H9 (cell line): ENCODE data around the gene MAD1L1. TPM values are rescaled to one million over a fixed set of nuclear protein-coding genes. Genes with fewer than 3 reads are reported as not detected.

ENCODE experiments used
- DNase-seq: peaks from one replicate; pipeline ENCODE4 v3.0.0-alpha.2; 2017
- H2AFZ ChIP-seq: one replicate; pipeline ENCODE4 v1.6.1; 2013; ENCODE audit warnings: mild to moderate bottlenecking, low read length, control low read depth, moderate library complexity
- H2AK5ac ChIP-seq: 2 replicates; pipeline ENCODE4 v1.6.1; 2013; ENCODE audit warnings: low read length, control low read depth, mixed read lengths; ENCODE audit not compliant: insufficient read length
- H2BK120ac ChIP-seq: one replicate; pipeline ENCODE4 v1.6.1; 2013; ENCODE audit warnings: low read depth, mild to moderate bottlenecking, low read length, control low read depth, inconsistent platforms; ENCODE audit not compliant: poor library complexity, severe bottlenecking
- H2BK12ac ChIP-seq: 2 replicates; pipeline ENCODE4 v1.6.1; 2013; ENCODE audit warnings: low read length, control low read depth, mixed read lengths, low read depth; ENCODE audit not compliant: insufficient read length
- H2BK15ac ChIP-seq: 2 replicates; pipeline ENCODE4 v1.6.1; 2013; ENCODE audit warnings: low read depth, low read length, control low read depth
- H2BK20ac ChIP-seq: one replicate; pipeline ENCODE4 v1.6.1; 2013; ENCODE audit warnings: low read depth, mild to moderate bottlenecking, low read length, control low read depth, inconsistent platforms; ENCODE audit not compliant: poor library complexity, severe bottlenecking
- H2BK5ac ChIP-seq: 2 replicates; pipeline ENCODE4 v1.6.1; 2013; ENCODE audit warnings: low read length, control low read depth, mixed read lengths; ENCODE audit not compliant: insufficient read length
- H3K14ac ChIP-seq: 2 replicates; pipeline ENCODE4 v1.6.1; 2013; ENCODE audit warnings: low read length, control low read depth; ENCODE audit not compliant: insufficient read depth
- H3K18ac ChIP-seq: 2 replicates; pipeline ENCODE4 v1.6.1; 2013; ENCODE audit warnings: low read depth, mild to moderate bottlenecking, mixed read lengths, low read length, control low read depth; ENCODE audit not compliant: insufficient read length
- H3K23ac ChIP-seq: 2 replicates; pipeline ENCODE4 v1.6.1; 2013; ENCODE audit warnings: low read length, control low read depth, mixed read lengths, low read depth; ENCODE audit not compliant: insufficient read length
- H3K23me2 ChIP-seq: 2 replicates; pipeline ENCODE4 v1.6.1; 2013; ENCODE audit warnings: low read depth, mild to moderate bottlenecking, mixed read lengths, low read length, control low read depth; ENCODE audit not compliant: insufficient read length, poor library complexity, severe bottlenecking
- H3K27ac ChIP-seq: 2 replicates; pipeline ENCODE4 v1.5.1; 2013; ENCODE audit warnings: low read length, control low read depth, mixed read lengths, low read depth; ENCODE audit not compliant: insufficient read length
- H3K27me3 ChIP-seq: 2 replicates; pipeline ENCODE4 v1.6.1; 2013; ENCODE audit warnings: low read length, control low read depth, inconsistent platforms; ENCODE audit not compliant: insufficient read depth
- H3K4ac ChIP-seq: 2 replicates; pipeline ENCODE4 v1.6.1; 2013; ENCODE audit warnings: low read depth, mild to moderate bottlenecking, control low read depth, inconsistent platforms, low read length, moderate library complexity
- H3K4me1 ChIP-seq: 2 replicates; pipeline ENCODE4 v1.6.1; 2013; ENCODE audit warnings: low read length, control low read depth, inconsistent platforms; ENCODE audit not compliant: insufficient read depth
- H3K4me2 ChIP-seq: 2 replicates; pipeline ENCODE4 v1.6.1; 2013; ENCODE audit warnings: low read length, control low read depth, mixed read lengths; ENCODE audit not compliant: insufficient read length, insufficient read depth
- H3K56ac ChIP-seq: 2 replicates; pipeline ENCODE4 v1.6.1; 2013; ENCODE audit warnings: low read depth, mild to moderate bottlenecking, mixed read lengths, low read length, control low read depth; ENCODE audit not compliant: insufficient read length
- H3K79me1 ChIP-seq: 2 replicates; pipeline ENCODE4 v1.6.1; 2013; ENCODE audit warnings: low read depth, mild to moderate bottlenecking, moderate library complexity, low read length, control low read depth, inconsistent platforms; ENCODE audit not compliant: insufficient read depth, poor library complexity, severe bottlenecking
- H3K79me2 ChIP-seq: 2 replicates; pipeline ENCODE4 v1.6.1; 2013; ENCODE audit warnings: low read length, control low read depth, inconsistent platforms; ENCODE audit not compliant: insufficient read depth
- H3K9ac ChIP-seq: 2 replicates; pipeline ENCODE4 v1.6.1; 2013; ENCODE audit warnings: low read length, control low read depth, mixed read lengths; ENCODE audit not compliant: insufficient read length; ENCODE audit errors: extremely low read depth
- H3K9me3 ChIP-seq: one replicate; pipeline ENCODE4 v1.6.1; 2013; ENCODE audit warnings: low read depth, low read length, inconsistent platforms; ENCODE audit not compliant: control insufficient read depth
- H3T11ph ChIP-seq: one replicate; pipeline ENCODE4 v1.6.1; 2013; ENCODE audit warnings: mild to moderate bottlenecking, low read length, control low read depth, inconsistent platforms
- H4K20me1 ChIP-seq: one replicate; pipeline ENCODE4 v1.6.1; 2013; ENCODE audit not compliant: control insufficient read depth, insufficient read length, insufficient read depth
- H4K5ac ChIP-seq: 2 replicates; pipeline ENCODE4 v1.6.1; 2013; ENCODE audit warnings: low read depth, mild to moderate bottlenecking, mixed read lengths, low read length, control low read depth; ENCODE audit not compliant: insufficient read length
- H4K8ac ChIP-seq: replicated peaks from 2 replicates; pipeline ENCODE4 v1.6.1; 2013; ENCODE audit warnings: low read length, control low read depth, mixed read lengths, low read depth; ENCODE audit not compliant: insufficient read length
- H4K91ac ChIP-seq: 2 replicates; pipeline ENCODE4 v1.6.1; 2013; ENCODE audit warnings: low read depth, mild to moderate bottlenecking, moderate library complexity, mixed read lengths, low read length, control low read depth; ENCODE audit not compliant: insufficient read length
- H3K27ac Mint-ChIP-seq, 3 experiments: 2 replicates in 2 of 3; 3 replicates in 1 of 3; pipeline ENCODE4 v1.8.0; 2020 to 2021; ENCODE audit warnings: mixed read lengths in 3 of 3, mild to moderate bottlenecking in 1 of 3, moderate library complexity in 1 of 3
- H3K27me3 Mint-ChIP-seq: 2 replicates; pipeline ENCODE4 v1.8.0; 2021; ENCODE audit warnings: low read depth, mild to moderate bottlenecking, moderate library complexity, mixed read lengths
- H3K36me3 Mint-ChIP-seq, 3 experiments: 2 replicates in 2 of 3; 3 replicates in 1 of 3; pipeline ENCODE4 v1.8.0; 2020 to 2021; ENCODE audit warnings: low read depth in 3 of 3, mixed read lengths in 3 of 3; ENCODE audit not compliant: insufficient read depth in 1 of 3
- H3K4me1 Mint-ChIP-seq, 2 experiments: 2 replicates each; pipeline ENCODE4 v1.8.0; 2020; ENCODE audit warnings: mixed read lengths in 2 of 2
- H3K4me3 Mint-ChIP-seq, 2 experiments: 2 replicates in 1 of 2; 3 replicates in 1 of 2; pipeline ENCODE4 v1.8.0; 2020 to 2021; ENCODE audit warnings: mild to moderate bottlenecking in 2 of 2, mixed read lengths in 2 of 2, moderate library complexity in 1 of 2
- H3K9me3 Mint-ChIP-seq, 2 experiments: 2 replicates in 1 of 2; 3 replicates in 1 of 2; pipeline ENCODE4 v1.8.0; 2020; ENCODE audit warnings: mild to moderate bottlenecking in 2 of 2, mixed read lengths in 2 of 2, moderate library complexity in 1 of 2
- CTCF ChIP-seq: fragments of 200-600 bp; sonication (generic); conservative IDR thresholded peaks from 3 replicates; pipeline ENCODE4 v1.8.0; 2021; ENCODE audit warnings: antibody characterized with exemption, mild to moderate bottlenecking
- WGBS: extraction: QIAGEN DNeasy Blood & Tissue Kit; methylation state at CpG from one replicate; pipeline ENCODE4 v1.1.7; 2013; ENCODE audit warnings: missing lambda C conversion rate, low lambda C conversion rate, mixed read lengths; ENCODE audit not compliant: insufficient read length; ENCODE audit errors: extremely low coverage; 5-methylcytosine and 5-hydroxymethylcytosine counted together
- total RNA-seq: library from RNA; stranded (reverse); gene quantifications from 2 replicates; pipeline ENCODE4 v1.2.1, GENCODE V29; 2021

MAD1L1 gene
- total RNA-seq, 1 experiment from 2014 or later: 39.0 TPM

DNA sequence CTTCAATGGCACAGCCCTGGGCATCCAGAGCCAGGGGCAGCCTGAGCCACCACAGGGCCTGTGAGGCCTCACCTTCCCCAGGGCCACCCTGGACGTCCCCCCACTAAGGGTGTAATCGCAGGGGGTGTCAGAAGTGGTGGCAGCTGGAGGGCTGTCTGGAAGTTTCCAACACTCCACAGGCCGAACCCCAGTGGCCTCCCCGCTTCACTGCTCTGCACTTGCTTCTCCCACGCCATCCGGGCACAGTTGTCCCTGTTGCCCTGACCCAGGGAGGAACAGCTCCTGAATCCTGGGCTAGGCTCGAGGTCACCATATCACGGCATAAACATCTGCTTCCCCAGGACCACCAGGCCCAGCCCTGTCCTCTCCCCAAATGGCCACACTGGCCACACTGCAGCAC, 276.6 kb downstream of the MAD1L1 start:
- H3K27ac Mint-ChIP-seq: peak overlapping the region in 1 of 3 experiments; percentile 75; a peak in 2 of 7 replicates
- Histone ChIP-seq H3T11ph (no peak overlapping the region), H3K56ac (no peak overlapping the region), H3K23ac (no peak overlapping the region), H2AFZ (no peak overlapping the region), H2BK120ac (no peak overlapping the region), H3K23me2 (no peaks in the 10 kb centered on the region), H3K18ac (no peak overlapping the region), H3K27ac (no peak overlapping the region), H3K27me3 (no peaks in the 10 kb centered on the region), H2AK5ac (no peak overlapping the region), H3K14ac (no peak overlapping the region; the same call in 1 of the 2 replicates), H2BK12ac (no peak overlapping the region), H2BK5ac (no peak overlapping the region), H2BK15ac (no peak overlapping the region), H3K4me1 (no peaks in the 10 kb centered on the region), H3K79me1 (no peaks in the 10 kb centered on the region), H4K91ac (no peak overlapping the region), H3K4ac (no peak overlapping the region), H3K9ac (no peak overlapping the region), H3K4me2 (no peak overlapping the region), H3K79me2 (no peaks in the 10 kb centered on the region), H3K9me3 (no peaks in the 10 kb centered on the region), H4K20me1 (no peaks in the 10 kb centered on the region), H4K5ac (no peak overlapping the region), H2BK20ac (no peak overlapping the region), H4K8ac (no peak overlapping the region)
- no peaks in the 10 kb centered on the region for H3K27me3 Mint-ChIP-seq
- H3K36me3 Mint-ChIP-seq: peaks cover 0 to 4% (median 2%) of the 10 kb centered on the region in 3 experiments; a peak in 4 of 7 replicates
- no peak for TF ChIP-seq CTCF
- no peak for DNase-seq
- H3K9me3 Mint-ChIP-seq: no peaks in the 10 kb centered on the region
- WGBS: no CpG with 5 or more reads among the region's 8 CpGs
- peaks cover 0 to 4% of the 10 kb centered on the region in 2 experiments; a peak in 2 of 4 replicates for H3K4me1 Mint-ChIP-seq
- no peak overlapping the region for H3K4me3 Mint-ChIP-seq
